KMS-11 (cell line): Measurements from ENCODE around the gene ZNF774.
A peak's percentile ranks its signal among the peaks of the same experiment; 100 is the strongest.

ENCODE experiments used
- H2AFZ ChIP-seq: fragments of 200-600 bp; sonication (generic); 2 replicates; pipeline ENCODE4 v1.6.1; 2016; ENCODE audit warnings: antibody characterized with exemption, mixed run types, low read depth
- H3K27ac ChIP-seq: fragments of 200-600 bp; sonication (generic); 2 replicates; pipeline ENCODE4 v1.6.1; 2016; ENCODE audit warnings: mild to moderate bottlenecking, mixed run types
- H3K27me3 ChIP-seq: fragments of 200-600 bp; sonication (generic); 2 replicates; pipeline ENCODE4 v1.6.1; 2017; ENCODE audit warnings: mild to moderate bottlenecking, low read depth, mixed run types, moderate library complexity; ENCODE audit not compliant: insufficient read depth
- H3K36me3 ChIP-seq: fragments of 200-600 bp; sonication (generic); 2 replicates; pipeline ENCODE4 v1.6.1; 2017; ENCODE audit warnings: mild to moderate bottlenecking, mixed run types; ENCODE audit not compliant: insufficient read depth
- H3K4me1 ChIP-seq: fragments of 200-600 bp; sonication (generic); 2 replicates; pipeline ENCODE4 v1.6.1; 2016; ENCODE audit warnings: mild to moderate bottlenecking, low read depth, mixed run types; ENCODE audit not compliant: poor library complexity, severe bottlenecking
- H3K4me2 ChIP-seq: fragments of 200-600 bp; sonication (generic); 2 replicates; pipeline ENCODE4 v1.7.0; 2016; ENCODE audit warnings: mild to moderate bottlenecking, mixed run types
- H3K4me3 ChIP-seq: fragments of 200-600 bp; sonication (generic); IDR thresholded peaks from 2 replicates; pipeline ENCODE4 v1.6.1; 2017; ENCODE audit warnings: low read depth, low read length, mixed read lengths; ENCODE audit not compliant: insufficient read depth
- H3K79me2 ChIP-seq: fragments of 200-600 bp; sonication (generic); 2 replicates; pipeline ENCODE4 v1.6.1; 2016; ENCODE audit warnings: low read depth, mixed run types; ENCODE audit not compliant: insufficient read depth
- H3K9ac ChIP-seq: fragments of 200-600 bp; sonication (generic); 2 replicates; pipeline ENCODE4 v1.6.1; 2016; ENCODE audit warnings: mild to moderate bottlenecking, mixed run types
- H4K20me1 ChIP-seq: fragments of 200-600 bp; sonication (generic); 2 replicates; pipeline ENCODE4 v1.6.1; 2016; ENCODE audit warnings: mild to moderate bottlenecking, mixed run types; ENCODE audit not compliant: insufficient read depth
- TF ChIP-seq, protein P1 (sequence below): fragments of 200-600 bp; sonication (generic); conservative IDR thresholded peaks from 2 replicates; pipeline ENCODE4 v1.6.1; 2017; ENCODE audit warnings: low read depth, mild to moderate bottlenecking, antibody characterized with exemption, low read length, moderate library complexity, mixed read lengths

The ZNF774 gene

DNA sequence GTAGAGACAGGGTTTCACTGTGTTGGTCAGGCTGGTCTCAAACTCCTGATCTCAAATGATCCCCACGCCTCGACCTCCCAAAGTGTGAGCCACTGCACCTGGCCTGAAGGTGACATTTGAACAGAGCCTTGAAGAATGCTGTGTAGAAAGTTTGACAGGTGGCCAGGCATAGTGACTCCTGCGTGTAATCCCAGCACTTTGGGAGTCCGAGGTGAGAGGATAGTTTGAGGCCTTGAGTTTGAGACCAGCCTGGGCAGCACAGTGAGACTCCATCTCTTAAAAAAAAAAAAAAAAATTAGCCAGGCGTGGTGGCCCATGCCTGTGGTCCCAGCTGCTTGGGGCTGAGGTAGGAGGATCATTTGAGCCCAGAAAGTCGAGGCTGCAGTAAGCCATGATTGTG, 37.4 kb downstream of the ZNF774 start:
- TF ChIP-seq, protein P1, sequence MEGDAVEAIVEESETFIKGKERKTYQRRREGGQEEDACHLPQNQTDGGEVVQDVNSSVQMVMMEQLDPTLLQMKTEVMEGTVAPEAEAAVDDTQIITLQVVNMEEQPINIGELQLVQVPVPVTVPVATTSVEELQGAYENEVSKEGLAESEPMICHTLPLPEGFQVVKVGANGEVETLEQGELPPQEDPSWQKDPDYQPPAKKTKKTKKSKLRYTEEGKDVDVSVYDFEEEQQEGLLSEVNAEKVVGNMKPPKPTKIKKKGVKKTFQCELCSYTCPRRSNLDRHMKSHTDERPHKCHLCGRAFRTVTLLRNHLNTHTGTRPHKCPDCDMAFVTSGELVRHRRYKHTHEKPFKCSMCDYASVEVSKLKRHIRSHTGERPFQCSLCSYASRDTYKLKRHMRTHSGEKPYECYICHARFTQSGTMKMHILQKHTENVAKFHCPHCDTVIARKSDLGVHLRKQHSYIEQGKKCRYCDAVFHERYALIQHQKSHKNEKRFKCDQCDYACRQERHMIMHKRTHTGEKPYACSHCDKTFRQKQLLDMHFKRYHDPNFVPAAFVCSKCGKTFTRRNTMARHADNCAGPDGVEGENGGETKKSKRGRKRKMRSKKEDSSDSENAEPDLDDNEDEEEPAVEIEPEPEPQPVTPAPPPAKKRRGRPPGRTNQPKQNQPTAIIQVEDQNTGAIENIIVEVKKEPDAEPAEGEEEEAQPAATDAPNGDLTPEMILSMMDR, result no peak
- Histone ChIP-seq H3K9ac (no peak overlapping the region; the same call in 1 of the 2 replicates), H4K20me1 (no peaks in the 10 kb centered on the region), H3K27me3 (no peaks in the 10 kb centered on the region), H3K4me2 (peak overlapping the region; percentile 81; the same call in 1 of the 2 replicates), H3K36me3 (no peaks in the 10 kb centered on the region), H3K4me1 (peaks cover 24% of the 10 kb centered on the region), H2AFZ (no peak overlapping the region), H3K79me2 (peaks cover 20% of the 10 kb centered on the region; the same call in 1 of the 2 replicates), H3K4me3 (no peak overlapping the region), H3K27ac (no peak overlapping the region)

DNA sequence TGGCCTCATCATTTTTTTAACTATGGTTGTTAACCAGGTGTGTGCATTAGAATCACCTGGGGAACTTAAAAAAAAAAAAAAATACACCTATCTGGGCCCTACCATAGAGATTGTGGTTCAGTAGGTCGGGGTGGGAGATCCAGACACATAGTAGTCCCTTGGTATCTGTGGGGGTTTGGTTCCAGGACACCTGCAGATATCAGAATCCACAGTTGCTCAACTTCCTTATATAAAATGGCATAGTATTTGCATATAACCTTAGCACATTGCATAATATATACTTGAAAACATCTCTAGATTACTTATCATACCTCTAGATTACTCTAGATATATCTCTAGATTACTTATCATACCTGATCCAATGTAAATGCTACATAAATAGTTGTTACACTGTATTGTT, 41.0 kb downstream of the ZNF774 start:
- Histone ChIP-seq H4K20me1 (no peaks in the 10 kb centered on the region), H3K36me3 (no peaks in the 10 kb centered on the region), H3K4me1 (peaks cover 21% of the 10 kb centered on the region), H2AFZ (no peak overlapping the region), H3K4me2 (no peak overlapping the region), H3K79me2 (peaks cover 36% of the 10 kb centered on the region; the same call in 1 of the 2 replicates), H3K9ac (no peak overlapping the region), H3K27me3 (no peaks in the 10 kb centered on the region), H3K4me3 (no peak overlapping the region), H3K27ac (no peak overlapping the region)
- TF ChIP-seq, protein P1, result no peak

DNA sequence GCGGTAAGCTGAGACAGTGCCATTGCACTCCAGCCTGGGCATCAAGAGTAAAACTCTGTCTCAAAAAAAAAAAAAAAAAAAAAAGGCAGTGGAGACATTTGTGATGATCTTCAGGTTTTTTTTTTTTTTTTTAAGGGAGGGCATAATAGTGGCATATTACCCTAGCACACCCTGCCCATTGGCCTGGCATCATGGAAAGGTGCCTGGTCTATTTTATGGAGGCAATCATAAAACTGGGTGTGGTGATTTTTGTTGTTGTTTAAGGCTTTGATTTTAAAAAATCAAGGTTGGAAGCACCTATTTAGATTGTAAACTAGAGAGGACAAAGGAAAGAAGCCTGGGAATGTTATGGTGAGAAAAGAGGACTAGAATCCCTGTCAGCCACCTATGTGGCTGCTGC, 42.0 kb downstream of the ZNF774 start:
- Histone ChIP-seq H3K36me3 (no peaks in the 10 kb centered on the region), H3K27me3 (no peaks in the 10 kb centered on the region), H3K4me1 (peaks cover 21% of the 10 kb centered on the region), H3K4me2 (no peak overlapping the region), H3K4me3 (no peak overlapping the region), H3K79me2 (peaks cover 41% of the 10 kb centered on the region), H3K27ac (no peak overlapping the region), H4K20me1 (no peaks in the 10 kb centered on the region), H2AFZ (no peak overlapping the region), H3K9ac (no peak overlapping the region)
- TF ChIP-seq, protein P1, result no peak

DNA sequence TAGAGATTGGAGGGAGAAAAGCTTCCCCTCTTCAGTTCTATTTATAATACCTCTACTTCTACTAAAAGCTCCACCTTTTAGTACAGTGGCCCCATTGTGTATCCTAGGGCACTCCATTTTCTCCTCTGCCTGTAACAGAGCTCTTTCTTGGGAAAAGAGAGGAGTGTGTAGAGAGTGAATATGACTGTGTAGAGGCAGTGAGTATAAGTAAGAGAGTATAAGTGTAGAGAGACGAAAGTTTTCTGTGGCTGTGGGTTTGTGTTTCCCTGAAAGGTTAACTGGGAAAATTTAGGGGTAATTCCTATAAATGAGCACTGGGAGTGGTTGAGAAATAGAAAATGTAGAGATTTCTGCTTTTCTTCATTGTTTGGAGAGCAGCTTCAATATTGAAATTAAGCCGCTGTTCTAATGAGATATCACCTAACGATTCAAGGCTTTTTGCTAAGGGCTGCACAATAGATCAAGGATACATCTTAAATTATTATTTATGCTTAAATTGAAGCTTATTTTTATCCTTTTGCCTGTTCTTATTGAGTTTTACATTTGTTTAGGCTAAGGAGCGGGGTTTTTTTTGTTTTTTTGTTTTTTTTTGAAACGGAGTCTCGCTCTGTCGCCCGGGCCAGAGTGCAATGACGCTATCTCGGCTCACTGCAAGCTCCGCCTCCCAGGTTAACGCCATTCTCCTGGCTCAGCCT, 42.8 kb downstream of the ZNF774 start:
- Histone ChIP-seq H3K79me2 (peaks cover 41% of the 10 kb centered on the region), H3K9ac (no peak overlapping the region), H3K27me3 (no peaks in the 10 kb centered on the region), H4K20me1 (no peaks in the 10 kb centered on the region), H3K4me2 (no peak overlapping the region), H3K27ac (no peak overlapping the region), H3K4me1 (peaks cover 17% of the 10 kb centered on the region), H3K4me3 (no peak overlapping the region), H3K36me3 (no peaks in the 10 kb centered on the region), H2AFZ (no peak overlapping the region)
- TF ChIP-seq, protein P1, result no peak
